Lung microvascular endothelial cell (primary cell): ENCODE results near the gene USP22. TPM values are rescaled to one million over a fixed set of nuclear protein-coding genes. Genes with fewer than 3 reads are reported as not detected.

Experiments
- DNase-seq, 2 donors: peaks; one replicate each; pipeline versions ENCODE4 v3.0.0 to v3.0.0-alpha.2; 2010; ENCODE audit warnings: low read depth in 2 of 2
- total RNA-seq: library from RNA; depleted of rRNA; stranded (reverse); fragments of >200 nt; gene quantifications from 2 replicates; pipeline ENCODE4 v1.2.1, GENCODE V29; 2014

Gene USP22
- total RNA-seq, 1 donor from 2014 or later, result 194 TPM

DNA sequence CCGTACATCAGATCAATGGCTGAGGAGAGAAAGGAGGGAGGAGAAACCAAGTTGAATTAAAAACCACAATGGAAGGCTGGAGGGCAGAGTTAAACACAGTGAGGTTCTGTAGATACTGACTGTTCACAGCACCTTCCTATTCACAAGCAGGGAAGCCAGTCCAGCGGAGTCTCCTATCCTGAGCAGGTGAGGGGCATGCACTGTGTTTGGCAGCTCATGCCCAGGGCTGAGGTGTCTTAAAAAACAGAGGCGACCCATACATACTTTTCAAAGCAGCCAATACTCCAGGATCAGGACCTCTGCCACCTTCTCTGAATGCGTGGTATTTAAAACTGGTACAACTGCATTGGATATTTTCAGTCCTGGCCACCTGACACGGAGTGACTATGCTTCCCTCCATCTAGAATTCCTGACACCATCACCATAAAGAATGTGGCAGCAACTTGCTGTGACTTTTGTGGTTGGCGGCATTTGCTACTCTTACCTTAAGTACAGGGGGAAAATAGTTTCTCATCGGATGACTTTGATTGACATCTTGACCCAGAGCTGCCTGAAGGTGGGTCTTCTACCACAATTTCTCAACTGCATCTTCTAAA lies 21.5 kb downstream of the USP22 start:
- DNase-seq, result no peak

GRCh38 chr17:21020622-21021021 lies 22.2 kb downstream of the USP22 start:
- DNase-seq, result no peak

DNA sequence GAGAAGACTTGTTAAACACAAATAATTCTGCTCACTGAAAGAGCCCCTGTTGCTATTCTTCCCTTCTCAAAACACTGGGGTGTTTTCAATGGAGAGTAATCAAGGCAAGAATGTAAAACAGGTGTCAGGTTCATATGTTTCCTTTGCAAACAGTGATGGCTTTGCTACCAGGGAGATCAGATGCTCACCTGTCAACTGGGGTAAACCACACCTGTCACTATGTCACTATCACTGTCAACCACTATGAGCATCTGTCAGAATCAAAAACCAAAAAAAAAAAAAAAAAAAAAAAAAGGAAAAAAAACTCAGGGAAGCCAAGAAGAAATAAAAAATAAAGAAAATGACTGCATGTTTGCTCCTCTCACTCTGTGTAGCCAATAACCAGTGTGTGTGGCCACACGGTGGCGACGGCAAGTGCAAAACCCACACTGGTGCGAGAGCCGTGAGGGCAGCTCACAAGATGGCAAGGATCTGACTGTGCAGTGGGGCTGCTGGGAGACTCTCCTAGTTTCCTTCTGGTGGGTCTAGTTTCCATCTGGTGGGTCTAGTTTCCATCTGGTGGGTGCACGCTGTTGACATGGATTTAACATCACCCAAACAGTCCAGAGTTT lies 22.7 kb downstream of the USP22 start:
- DNase-seq, result peak; percentile 46 to 52

DNA sequence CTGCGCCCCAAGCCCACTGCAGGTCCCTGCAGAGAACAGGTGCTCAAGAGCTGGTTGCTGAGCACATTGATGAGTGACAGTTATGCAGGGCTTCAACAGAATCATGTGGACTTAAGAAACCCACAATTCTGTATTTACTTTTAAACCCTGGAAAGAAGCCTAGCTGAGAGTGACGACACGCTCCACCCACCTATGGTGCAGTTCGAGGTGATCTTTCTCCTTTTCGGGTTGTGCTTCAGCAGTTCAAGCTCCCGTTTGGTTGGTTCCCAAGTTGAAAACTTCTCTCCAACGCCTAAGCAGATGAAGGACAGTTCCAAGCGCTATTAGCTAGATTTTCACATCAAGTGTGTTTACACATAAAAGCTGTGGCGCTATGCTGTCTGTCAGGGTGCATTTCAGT lies 23.9 kb downstream of the USP22 start:
- no peak for DNase-seq

DNA sequence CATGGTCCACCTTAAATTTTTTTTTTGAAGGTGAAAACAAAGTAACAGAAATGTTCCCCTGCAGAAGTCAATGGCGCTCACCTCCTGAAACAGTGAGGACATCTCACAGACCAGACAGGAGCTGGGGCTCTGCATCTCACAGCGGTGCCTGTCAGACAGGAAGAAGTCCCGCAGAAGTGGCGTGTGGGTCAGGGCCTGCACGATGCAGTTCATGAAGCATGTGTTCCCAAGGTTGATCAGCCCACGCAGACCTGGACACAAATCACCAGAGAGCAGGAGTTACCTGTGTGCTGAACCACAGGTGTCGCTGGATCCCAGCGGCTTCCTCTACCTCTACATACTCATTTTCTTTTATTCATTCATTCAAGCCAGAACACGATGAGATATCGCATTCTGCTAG lies 24.9 kb downstream of the USP22 start:
- DNase-seq, result no peak

DNA sequence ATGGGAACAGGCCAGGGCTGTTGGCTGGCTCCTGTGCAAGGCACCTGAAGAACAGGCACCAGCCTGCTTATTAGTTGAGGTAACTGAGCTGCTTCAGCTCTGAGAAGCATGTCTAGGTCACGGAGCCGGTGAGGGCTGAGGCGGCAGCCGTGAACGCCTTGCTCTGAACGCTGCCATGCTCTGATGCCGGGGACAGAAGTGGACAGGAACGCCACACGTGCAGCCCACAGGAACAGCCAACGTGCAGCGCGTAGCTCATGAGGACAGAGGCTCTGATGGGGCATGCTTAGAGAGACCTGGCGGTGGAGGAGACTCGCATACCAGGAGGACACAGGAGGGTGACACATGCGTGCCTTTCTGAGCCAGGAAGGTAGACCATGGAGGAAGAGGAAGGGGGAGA lies 25.6 kb downstream of the USP22 start:
- no peak for DNase-seq

GRCh38 chr17:21016826-21017225 lies 26.0 kb downstream of the USP22 start:
- no peak for DNase-seq

- DNase-seq, result no peak
These were observed 27.2 kb downstream of the USP22 start for GRCh38 chr17:21015564-21015963.

DNA sequence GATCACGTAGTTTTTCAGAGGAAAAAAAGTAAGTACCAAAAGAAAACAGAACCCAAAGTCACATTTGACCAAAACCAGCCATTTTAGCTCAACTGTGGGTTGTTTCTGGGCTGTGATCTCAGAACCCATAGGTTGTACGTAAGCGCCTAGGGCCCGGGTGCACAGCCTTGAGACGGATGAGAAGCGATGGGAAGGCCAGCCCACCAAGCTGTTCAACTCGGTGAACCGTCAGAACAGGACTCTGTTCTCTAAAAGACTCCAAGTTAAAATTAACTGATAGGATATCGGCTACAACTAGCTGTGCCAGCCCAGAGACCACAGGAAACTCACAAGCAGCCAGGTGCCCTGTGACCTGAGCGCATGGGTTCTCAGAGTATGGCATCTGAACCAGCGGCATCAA lies 28.3 kb downstream of the USP22 start:
- no peak for DNase-seq

DNA sequence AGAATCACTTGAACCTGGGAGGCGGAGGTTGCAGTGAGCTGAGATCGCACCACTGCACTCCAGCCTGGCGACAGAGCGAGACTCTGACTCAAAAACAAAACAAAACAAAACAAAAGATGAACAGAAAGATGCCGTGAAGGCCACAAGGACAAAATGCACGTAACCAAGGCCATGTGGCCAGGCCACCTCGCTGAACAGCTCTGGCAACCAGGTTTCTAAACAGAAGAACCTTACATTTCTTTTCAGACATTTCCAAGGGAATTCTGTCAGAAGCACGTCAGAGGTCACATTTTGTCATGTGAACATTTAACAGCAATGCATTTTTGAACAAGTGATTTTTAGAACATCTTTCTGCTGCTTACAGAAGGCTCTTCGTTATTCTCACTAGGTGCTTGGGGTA lies 28.8 kb downstream of the USP22 start:
- no peak for DNase-seq

- DNase-seq, result no peak
These were observed 30.1 kb downstream of the USP22 start for GRCh38 chr17:21012736-21013135.

- DNase-seq, result no peak
These were observed 31.9 kb downstream of the USP22 start for GRCh38 chr17:21010705-21011596.

DNA sequence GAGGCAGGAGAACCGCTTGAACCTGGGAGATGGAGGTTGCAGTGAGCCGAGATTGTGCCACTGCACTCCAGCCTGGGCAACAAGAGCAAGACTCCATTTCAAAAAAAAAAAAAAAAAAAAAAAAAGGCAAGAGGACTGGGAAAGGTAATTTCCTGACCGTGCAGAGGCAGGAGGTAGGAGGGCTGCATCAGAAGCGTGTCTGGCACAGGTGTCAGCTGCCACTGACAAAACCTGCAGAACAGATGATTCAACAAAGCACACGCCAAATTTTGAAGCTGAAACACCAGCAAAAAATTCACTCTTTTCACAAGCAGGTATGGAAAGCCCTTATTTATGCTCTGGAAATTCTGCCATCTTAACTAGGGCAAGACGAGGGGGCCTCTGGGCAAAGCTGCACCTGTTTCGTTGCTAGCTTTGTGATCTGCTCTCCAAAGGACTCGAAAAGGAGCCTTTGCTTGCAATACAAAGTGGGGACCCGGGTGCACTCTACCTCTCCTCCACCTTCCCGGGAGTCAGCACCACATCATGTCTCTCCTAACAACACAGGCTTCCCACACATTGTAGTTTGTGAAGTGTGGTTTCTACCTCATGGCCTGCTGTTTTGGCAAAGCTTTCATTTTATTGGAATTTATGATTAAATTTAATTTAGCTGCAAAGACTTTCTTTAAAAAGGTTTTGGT lies 33.7 kb downstream of the USP22 start:
- DNase-seq, result no peak

DNA sequence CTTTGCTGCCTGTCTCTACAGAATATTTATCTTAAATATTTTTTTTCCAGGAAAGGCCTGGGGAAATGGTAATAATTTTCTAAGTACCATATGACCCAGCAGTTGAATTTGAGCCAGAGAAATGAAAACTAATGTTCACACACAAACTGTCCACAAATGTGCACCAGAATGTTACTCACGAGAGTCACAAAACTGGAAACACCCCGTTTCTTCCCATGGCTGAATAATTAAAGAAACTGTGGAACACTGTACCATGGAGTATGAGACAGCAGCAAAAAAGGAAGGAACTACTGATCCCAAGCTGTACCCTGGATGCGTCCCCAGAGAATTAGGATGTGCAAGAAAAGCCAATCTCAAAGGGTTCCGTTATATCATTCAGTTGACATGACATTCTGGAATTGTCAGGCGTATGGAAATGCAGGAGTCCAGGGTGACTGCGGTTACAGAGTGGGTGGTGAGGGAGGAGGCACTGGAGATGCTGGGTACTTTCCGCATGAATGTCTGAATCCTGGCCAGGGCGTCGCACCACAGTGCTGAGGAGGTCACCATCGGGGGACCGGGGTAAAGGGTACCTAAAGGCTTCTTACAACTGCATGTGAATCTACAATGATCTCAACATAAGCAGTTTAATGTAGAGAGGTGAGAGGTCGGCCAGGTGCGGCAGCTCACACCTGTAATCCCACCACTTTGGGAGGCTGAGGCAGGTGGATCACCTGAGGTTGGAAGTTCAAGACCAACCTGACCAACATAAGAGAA lies 34.5 kb downstream of the USP22 start:
- no peak for DNase-seq

DNA sequence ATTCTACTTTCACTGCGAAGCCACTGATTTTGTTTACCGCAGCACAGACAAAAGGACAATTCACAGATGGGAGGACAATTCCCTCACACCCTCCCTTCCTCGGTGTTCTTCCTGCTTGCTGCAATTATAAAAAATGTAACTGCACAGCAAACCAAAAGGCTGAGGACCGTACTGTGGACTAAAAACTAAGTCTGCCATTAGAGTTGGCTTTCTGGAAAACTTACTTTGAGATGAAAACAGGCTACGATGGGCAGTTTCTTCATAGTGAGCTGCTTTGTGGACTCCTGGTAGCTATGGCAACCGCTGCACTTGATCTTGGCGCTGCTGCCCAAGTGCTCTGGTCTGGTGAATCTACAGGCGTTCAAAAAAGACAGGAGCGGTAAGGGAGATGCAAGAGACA lies 35.2 kb downstream of the USP22 start:
- no peak for DNase-seq

- no peak for DNase-seq
These were observed 37.0 kb downstream of the USP22 start for GRCh38 chr17:21005803-21006202.

- DNase-seq, result peak; percentile 50 to 75
These were observed 37.4 kb downstream of the USP22 start for GRCh38 chr17:21005367-21005766.

GRCh38 chr17:21004016-21004930 lies 38.5 kb downstream of the USP22 start:
- DNase-seq, result no peak

DNA sequence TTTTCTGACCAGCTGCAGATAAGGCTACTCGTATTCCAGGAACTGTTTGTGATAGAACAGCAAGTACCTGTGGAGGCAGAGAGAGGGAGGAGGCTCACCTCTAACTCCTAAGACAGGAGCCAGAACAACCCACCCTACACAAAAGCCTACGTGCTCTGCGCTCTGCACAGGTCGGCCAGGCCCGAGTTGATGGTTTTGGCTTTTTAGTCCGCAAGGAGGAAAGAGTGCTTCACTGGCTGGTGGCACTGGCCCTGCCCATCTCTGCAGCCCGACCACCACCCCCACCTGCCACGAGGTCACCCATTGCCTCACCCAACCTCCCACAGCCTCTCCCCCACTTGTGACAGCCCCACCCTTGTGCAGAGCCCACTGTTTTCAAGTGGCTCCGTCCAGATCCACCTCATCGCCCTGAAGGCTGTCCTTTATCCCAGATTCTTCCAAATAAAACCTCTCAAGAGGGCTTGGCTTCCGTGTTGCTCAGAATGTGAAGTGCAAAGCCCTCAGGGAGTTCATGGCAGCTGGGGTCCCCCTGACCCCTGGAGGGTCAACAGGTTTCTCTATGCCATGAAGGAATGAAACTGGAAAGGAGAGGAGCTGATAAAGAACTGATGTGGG lies 39.7 kb downstream of the USP22 start:
- DNase-seq, result no peak
